GM21423 (cell line): ENCODE data around the gene TOB2.
A peak's percentile ranks its signal among the peaks of the same experiment; 100 is the strongest.
"Not testable (repeated sequence)": the region's sequence is repeated elsewhere in the genome, so short reads cannot be mapped to it uniquely, and the experiment has no call there.

ENCODE experiments used
- ATAC-seq: cut with Tn5 transposase; IDR thresholded peaks from one replicate; pipeline ENCODE4 v1.9.1; 2021; ENCODE audit warnings: mild to moderate bottlenecking, moderate library complexity; ENCODE audit not compliant: unreplicated experiment

The TOB2 gene

GRCh38 chr22:41468381-41469217, 22.0 kb upstream of the TOB2 start, which contains the start of the genes ACO2 and PHF5A:
Gene ACO2, plus strand, starts transcription at chr22:41469117. Its CDS starts 30 bp downstream, at chr22:41469147.
Gene PHF5A, minus strand, starts transcription at chr22:41468692. Its CDS starts 39 bp downstream, at chr22:41468653.
- ATAC-seq, result peak; percentile 80

GRCh38 chr22:41461901-41462300, 15.3 kb upstream of the TOB2 start:
- no peak for ATAC-seq

GRCh38 chr22:41460071-41460470, 13.5 kb upstream of the TOB2 start:
- not testable (repeated sequence) for ATAC-seq

- no peak for ATAC-seq
Observed at GRCh38 chr22:41459431-41459830, 12.8 kb upstream of the TOB2 start.

GRCh38 chr22:41458161-41458728, 11.6 kb upstream of the TOB2 start:
- ATAC-seq, result no peak

GRCh38 chr22:41448189-41448808, 1.7 kb upstream of the TOB2 start:
- peak; percentile 47 for ATAC-seq

GRCh38 chr22:41447435-41448188, 1.0 kb upstream of the TOB2 start:
- no peak for ATAC-seq

- ATAC-seq, result no peak
Observed at GRCh38 chr22:41446057-41446501, 522 bp downstream of the TOB2 start.

- ATAC-seq, result no peak
Observed at GRCh38 chr22:41445129-41446056, 1.2 kb downstream of the TOB2 start.

GRCh38 chr22:41444360-41445128, 2.1 kb downstream of the TOB2 start:
- ATAC-seq, result peak; percentile 47

GRCh38 chr22:41442240-41442792, 4.3 kb downstream of the TOB2 start:
- ATAC-seq, result no peak

GRCh38 chr22:41440511-41440910, 6.1 kb downstream of the TOB2 start:
- ATAC-seq, result not testable (repeated sequence)

- no peak for ATAC-seq
Observed at GRCh38 chr22:41437198-41437597, 9.4 kb downstream of the TOB2 start.

GRCh38 chr22:41436322-41437113, 10.1 kb downstream of the TOB2 start:
- ATAC-seq, result no peak

GRCh38 chr22:41435560-41435959, 11.0 kb downstream of the TOB2 start:
- no peak for ATAC-seq

- not testable (repeated sequence) for ATAC-seq
Observed at GRCh38 chr22:41434361-41435003, 12.1 kb downstream of the TOB2 start.

GRCh38 chr22:41433480-41433879, 13.1 kb downstream of the TOB2 start:
- ATAC-seq, result not testable (repeated sequence)
